Measurements from ENCODE around the gene COL2A1. TPM values are rescaled to one million over a fixed set of nuclear protein-coding genes. Genes with fewer than 3 reads are reported as not detected.

COL2A1 gene
- total and polyA plus RNA-seq, 9 of the 15 experiments (the other 6 are each of a cell fraction or from before 2014, with no cell fraction given): 0.46 TPM; not detected in 8

DNA sequence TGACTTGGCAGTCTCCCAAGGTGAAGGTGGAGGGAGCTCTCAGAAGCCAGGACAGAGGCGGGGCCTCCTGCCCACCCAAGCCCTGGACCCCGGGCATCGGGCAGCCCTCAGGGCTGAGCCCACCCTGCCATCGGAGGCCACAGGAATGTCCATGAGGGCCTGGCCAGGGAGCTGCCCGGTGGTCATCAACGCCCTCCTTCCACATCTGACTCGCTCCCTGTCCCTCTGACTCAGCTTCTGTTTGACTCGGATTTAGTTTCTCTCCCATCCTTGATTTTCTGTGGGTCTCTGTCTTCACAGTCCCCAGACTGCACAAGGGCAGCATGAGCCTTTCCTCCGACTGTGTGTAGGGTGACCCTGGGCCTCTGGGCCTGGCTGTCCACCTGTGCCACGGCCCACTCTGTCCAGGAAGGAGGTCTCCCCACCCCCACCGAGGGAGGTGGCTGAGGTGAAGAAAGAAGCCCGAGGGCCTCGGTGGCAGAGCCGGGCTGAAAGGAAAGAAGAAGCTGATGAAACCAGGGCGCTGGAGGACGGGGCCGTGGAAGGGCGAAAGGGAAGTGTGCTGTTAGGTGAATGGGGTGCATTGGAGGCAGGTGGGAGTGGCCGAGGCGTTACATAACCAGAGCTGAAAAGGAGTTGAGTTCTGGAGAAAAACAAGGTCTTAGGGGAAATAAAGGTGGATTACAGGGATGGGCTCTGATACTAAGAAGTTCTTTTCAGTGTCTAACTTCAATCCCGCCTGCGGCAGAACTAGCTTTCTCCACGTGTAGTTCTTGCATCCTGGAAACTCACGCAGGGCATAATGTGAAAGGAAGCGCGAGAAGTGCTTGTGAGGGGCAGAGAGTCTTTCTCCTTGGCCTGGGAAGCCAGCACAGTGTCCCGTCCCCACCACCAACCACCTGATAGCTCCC, 57.6 kb downstream of the COL2A1 start (continued):
- TF ChIP-seq NR2C2 (CRISPR knock-in tag; IDR thresholded peaks at IDR 0.05): no peak
- 0 out of 2 replicates have a peak, but pooled peaks have one; percentile 29 for TF ChIP-seq NR2C2 (tag; IDR thresholded peaks at IDR 0.05)
- 0 out of 2 replicates have a peak, but pooled peaks have one; percentile 19 for TF ChIP-seq NFIC (IDR thresholded peaks at IDR 0.05)
- TF ChIP-seq, protein P1, sequence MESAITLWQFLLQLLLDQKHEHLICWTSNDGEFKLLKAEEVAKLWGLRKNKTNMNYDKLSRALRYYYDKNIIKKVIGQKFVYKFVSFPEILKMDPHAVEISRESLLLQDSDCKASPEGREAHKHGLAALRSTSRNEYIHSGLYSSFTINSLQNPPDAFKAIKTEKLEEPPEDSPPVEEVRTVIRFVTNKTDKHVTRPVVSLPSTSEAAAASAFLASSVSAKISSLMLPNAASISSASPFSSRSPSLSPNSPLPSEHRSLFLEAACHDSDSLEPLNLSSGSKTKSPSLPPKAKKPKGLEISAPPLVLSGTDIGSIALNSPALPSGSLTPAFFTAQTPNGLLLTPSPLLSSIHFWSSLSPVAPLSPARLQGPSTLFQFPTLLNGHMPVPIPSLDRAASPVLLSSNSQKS (CRISPR knock-in tag; IDR thresholded peaks at IDR 0.05): no peak
- no peak for TF ChIP-seq ETV1 (tag; conservative IDR thresholded peaks at IDR 0.05; ENCODE audit: low read depth)
- no peak for TF ChIP-seq CHD1 (IDR thresholded peaks at IDR 0.05; ENCODE audit: low read length)
- 0 out of 2 replicates have a peak, but pooled peaks have one; percentile 5 for TF ChIP-seq ZNF316 (IDR thresholded peaks at IDR 0.05)
- TF ChIP-seq CBX3 (IDR thresholded peaks at IDR 0.05; ENCODE audit: borderline replicate concordance in 1 of 2, low read length in 2 of 2): no peak
- TF ChIP-seq ZBTB49 (CRISPR knock-in tag; IDR thresholded peaks at IDR 0.05; ENCODE audit: borderline replicate concordance): no peak
- no peak for TF ChIP-seq RBM17 (IDR thresholded peaks at IDR 0.05; ENCODE audit: borderline replicate concordance, low read depth, low read length)
- no peak for TF ChIP-seq CC2D1A (IDR thresholded peaks at IDR 0.05)
- TF ChIP-seq SNIP1 (IDR thresholded peaks at IDR 0.05; ENCODE audit: low read depth): no peak
- TF ChIP-seq SMAD4 (CRISPR knock-in tag; conservative IDR thresholded peaks at IDR 0.05): no peak
- TF ChIP-seq, protein P2, sequence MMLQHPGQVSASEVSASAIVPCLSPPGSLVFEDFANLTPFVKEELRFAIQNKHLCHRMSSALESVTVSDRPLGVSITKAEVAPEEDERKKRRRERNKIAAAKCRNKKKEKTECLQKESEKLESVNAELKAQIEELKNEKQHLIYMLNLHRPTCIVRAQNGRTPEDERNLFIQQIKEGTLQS (IDR thresholded peaks at IDR 0.05): peak; percentile 34; the same call in 1 of the 2 replicates
- TF ChIP-seq, protein P2 (CRISPR knock-in tag; conservative IDR thresholded peaks at IDR 0.05): no peak
